ENCODE measurements around the gene CDKL4.

The CDKL4 gene

GRCh38 chr2:39128919-39129391 lies 114.8 kb downstream of the CDKL4 start:
- Mint-ChIP-seq H3K4me3 (peak overlapping the region; percentile 17), H3K9me3 (no peaks in the 10 kb centered on the region), H3K4me1 (peaks cover 30% of the 10 kb centered on the region), H3K27ac (ENCODE audit: low read depth) (peak overlapping the region; percentile 82), H3K36me3 (ENCODE audit: insufficient read depth) (peaks cover 7% of the 10 kb centered on the region), H3K27me3 (no peaks in the 10 kb centered on the region)
- ATAC-seq (replicated peaks; ENCODE audit: extremely low read depth, poor library complexity, severe bottlenecking) (peak; percentile 54), DNase-seq (ENCODE audit: low spot score in 2 of 2) (peak in 1 of 2 donors; percentile 47)

GRCh38 chr2:39127973-39128372 lies 115.8 kb downstream of the CDKL4 start:
- peak; percentile 33 for ATAC-seq (replicated peaks; ENCODE audit: extremely low read depth, poor library complexity, severe bottlenecking)
- Mint-ChIP-seq H3K27me3 (no peaks in the 10 kb centered on the region), H3K4me3 (peak overlapping the region; percentile 17), H3K9me3 (no peaks in the 10 kb centered on the region), H3K4me1 (peaks cover 39% of the 10 kb centered on the region), H3K27ac (ENCODE audit: low read depth) (peak overlapping the region; percentile 82), H3K36me3 (ENCODE audit: insufficient read depth) (peaks cover 9% of the 10 kb centered on the region)
- peak in 1 of 2 donors; percentile 22 for DNase-seq (ENCODE audit: low spot score in 2 of 2)

Measured in central memory CD8-positive, alpha-beta T cell (primary cell).